ENCODE measurements around the gene PTPN6.

PTPN6 gene

GRCh38 chr12:6936194-6936635 is 14.9 kb upstream of the PTPN6 start:
- Histone ChIP-seq H3K9ac (peak overlapping the region; percentile 4 to 98 (median 94); a peak in 19 of 22 replicates), H3K4me2 (peak overlapping the region; percentile 91 to 100 (median 98)), H3K27me3 (no peaks in the 10 kb centered on the region), H4K20me1 (peaks cover 0 to 52% (median 17%) of the 10 kb centered on the region in 11 experiments; a peak in 11 of 22 replicates), H3K4me1 (peaks cover 63 to 76% (median 71%) of the 10 kb centered on the region in 10 experiments), H3K36me3 (peaks cover 28 to 74% (median 68%) of the 10 kb centered on the region in 11 experiments), H3K4me3 (peak overlapping the region in 9 of 10 experiments; percentile 69 to 87 (median 78); a peak in 13 of 20 replicates), H3K27ac (peak overlapping the region in 9 of 11 experiments; percentile 85 to 97 (median 96); a peak in 18 of 22 replicates), H3K9me3 (replicated peaks in 1 of 11) (no peaks in the 10 kb centered on the region)
- TF ChIP-seq Cebpa-rat (IDR thresholded peaks at IDR 0.05), result no peak

- Histone ChIP-seq H3K27me3 (no peaks in the 10 kb centered on the region), H3K36me3 (peaks cover 33 to 81% (median 74%) of the 10 kb centered on the region in 11 experiments), H3K4me3 (peak overlapping the region; percentile 69 to 92 (median 79)), H3K9me3 (replicated peaks in 1 of 11) (no peaks in the 10 kb centered on the region), H4K20me1 (peaks cover 0 to 47% (median 13%) of the 10 kb centered on the region in 11 experiments; a peak in 11 of 22 replicates), H3K9ac (peak overlapping the region; percentile 87 to 98 (median 97)), H3K4me2 (peak overlapping the region; percentile 91 to 100 (median 98)), H3K27ac (peak overlapping the region; percentile 82 to 97 (median 94)), H3K4me1 (peaks cover 58 to 81% (median 71%) of the 10 kb centered on the region in 10 experiments)
- no peak for TF ChIP-seq Cebpa-rat (IDR thresholded peaks at IDR 0.05)
These were observed 14.3 kb upstream of the PTPN6 start for GRCh38 chr12:6936636-6937480.

- H3K4me2 ChIP-seq, result peak overlapping the region; percentile 91 to 100 (median 98)
- H3K27me3 ChIP-seq, result no peaks in the 10 kb centered on the region
- H3K9me3 ChIP-seq (replicated peaks in 1 of 11), result no peaks in the 10 kb centered on the region
- peak overlapping the region; percentile 69 to 92 (median 79) for H3K4me3 ChIP-seq
- no peak for TF ChIP-seq Cebpa-rat (IDR thresholded peaks at IDR 0.05)
- peaks cover 56 to 81% (median 70%) of the 10 kb centered on the region in 10 experiments for H3K4me1 ChIP-seq
- peak overlapping the region; percentile 82 to 97 (median 94) for H3K27ac ChIP-seq
- H3K9ac ChIP-seq, result peak overlapping the region; percentile 87 to 98 (median 97)
- peaks cover 0 to 38% (median 12%) of the 10 kb centered on the region in 11 experiments; a peak in 9 of 22 replicates for H4K20me1 ChIP-seq
- H3K36me3 ChIP-seq, result peaks cover 33 to 86% (median 74%) of the 10 kb centered on the region in 11 experiments
These were observed 13.4 kb upstream of the PTPN6 start for GRCh38 chr12:6937481-6938352.

GRCh38 chr12:6938353-6939190 is 12.6 kb upstream of the PTPN6 start:
- no peak for TF ChIP-seq Cebpa-rat (IDR thresholded peaks at IDR 0.05)
- H3K4me3 ChIP-seq, result peak overlapping the region; percentile 45 to 92 (median 79); a peak in 19 of 20 replicates
- H3K4me1 ChIP-seq, result peaks cover 58 to 79% (median 67%) of the 10 kb centered on the region in 10 experiments
- H3K36me3 ChIP-seq, result peaks cover 30 to 77% (median 66%) of the 10 kb centered on the region in 11 experiments
- no peaks in the 10 kb centered on the region for H3K9me3 ChIP-seq (replicated peaks in 1 of 11)
- peak overlapping the region; percentile 87 to 98 (median 97) for H3K9ac ChIP-seq
- no peaks in the 10 kb centered on the region for H3K27me3 ChIP-seq
- H3K4me2 ChIP-seq, result peak overlapping the region; percentile 76 to 100 (median 98)
- peaks cover 0 to 32% (median 7%) of the 10 kb centered on the region in 11 experiments; a peak in 8 of 22 replicates for H4K20me1 ChIP-seq
- peak overlapping the region in 10 of 11 experiments; percentile 82 to 97 (median 95); a peak in 21 of 22 replicates for H3K27ac ChIP-seq

GRCh38 chr12:6939191-6939540 is 12.0 kb upstream of the PTPN6 start:
- Histone ChIP-seq H3K27ac (peak overlapping the region in 9 of 11 experiments; percentile 85 to 97 (median 96); a peak in 14 of 22 replicates), H3K4me3 (no peak overlapping the region), H3K4me2 (peak overlapping the region in 2 of 11 experiments; percentile 99; a peak in 3 of 22 replicates), H3K36me3 (peaks cover 24 to 71% (median 60%) of the 10 kb centered on the region in 11 experiments), H4K20me1 (peaks cover 0 to 26% (median under 1%) of the 10 kb centered on the region in 11 experiments; a peak in 6 of 22 replicates), H3K9me3 (replicated peaks in 1 of 11) (no peaks in the 10 kb centered on the region), H3K27me3 (no peaks in the 10 kb centered on the region), H3K4me1 (peaks cover 52 to 73% (median 62%) of the 10 kb centered on the region in 10 experiments), H3K9ac (peak overlapping the region in 10 of 11 experiments; percentile 1 to 98 (median 96); a peak in 15 of 22 replicates)
- TF ChIP-seq Cebpa-rat (IDR thresholded peaks at IDR 0.05), result no peak

GRCh38 chr12:6941267-6941666 is 9.9 kb upstream of the PTPN6 start:
- peak overlapping the region in 3 of 11 experiments; percentile 10 to 95 (median 88); a peak in 5 of 22 replicates for H3K27ac ChIP-seq

GRCh38 chr12:6941782-6942181 is 9.4 kb upstream of the PTPN6 start:
- Histone ChIP-seq H3K9ac (peak overlapping the region in 7 of 11 experiments; percentile 7 to 98 (median 87); a peak in 8 of 22 replicates), H3K4me2 (0 out of 22 replicates have a peak overlapping the region, but pooled peaks of 2 of the 11 experiments have one; percentile 18 to 89), H3K9me3 (replicated peaks in 1 of 11) (no peaks in the 10 kb centered on the region), H3K27me3 (no peaks in the 10 kb centered on the region), H4K20me1 (0 out of 22 replicates have a peak, but pooled peaks cover 0 to under 1% (median 0%) of the 10 kb centered on the region in 11 experiments), H3K4me1 (peaks cover 46 to 69% (median 57%) of the 10 kb centered on the region in 10 experiments), H3K36me3 (peaks cover 5 to 45% (median 35%) of the 10 kb centered on the region in 11 experiments; a peak in 20 of 22 replicates), H3K27ac (peak overlapping the region in 4 of 11 experiments; percentile 88 to 95 (median 92); a peak in 6 of 22 replicates), H3K4me3 (no peak overlapping the region)
- TF ChIP-seq Cebpa-rat (IDR thresholded peaks at IDR 0.05), result no peak

More at GRCh38 chr12:6941267-6941666, 9.9 kb upstream of the PTPN6 start:
- Histone ChIP-seq H3K36me3 (peaks cover 5 to 50% (median 39%) of the 10 kb centered on the region in 11 experiments; a peak in 20 of 22 replicates), H4K20me1 (0 out of 22 replicates have a peak, but pooled peaks cover 0 to 5% (median 0%) of the 10 kb centered on the region in 11 experiments), H3K4me2 (peak overlapping the region in 1 of 11 experiments; percentile 18; a peak in 1 of 22 replicates), H3K27me3 (no peaks in the 10 kb centered on the region), H3K4me1 (peaks cover 46 to 69% (median 57%) of the 10 kb centered on the region in 10 experiments), H3K9ac (peak overlapping the region in 6 of 11 experiments; percentile 7 to 98 (median 71); a peak in 6 of 22 replicates), H3K4me3 (no peak overlapping the region), H3K9me3 (replicated peaks in 1 of 11) (no peaks in the 10 kb centered on the region)
- TF ChIP-seq Cebpa-rat (IDR thresholded peaks at IDR 0.05), result no peak
